ENCODE results near the gene C3orf22.

The C3orf22 gene

DNA sequence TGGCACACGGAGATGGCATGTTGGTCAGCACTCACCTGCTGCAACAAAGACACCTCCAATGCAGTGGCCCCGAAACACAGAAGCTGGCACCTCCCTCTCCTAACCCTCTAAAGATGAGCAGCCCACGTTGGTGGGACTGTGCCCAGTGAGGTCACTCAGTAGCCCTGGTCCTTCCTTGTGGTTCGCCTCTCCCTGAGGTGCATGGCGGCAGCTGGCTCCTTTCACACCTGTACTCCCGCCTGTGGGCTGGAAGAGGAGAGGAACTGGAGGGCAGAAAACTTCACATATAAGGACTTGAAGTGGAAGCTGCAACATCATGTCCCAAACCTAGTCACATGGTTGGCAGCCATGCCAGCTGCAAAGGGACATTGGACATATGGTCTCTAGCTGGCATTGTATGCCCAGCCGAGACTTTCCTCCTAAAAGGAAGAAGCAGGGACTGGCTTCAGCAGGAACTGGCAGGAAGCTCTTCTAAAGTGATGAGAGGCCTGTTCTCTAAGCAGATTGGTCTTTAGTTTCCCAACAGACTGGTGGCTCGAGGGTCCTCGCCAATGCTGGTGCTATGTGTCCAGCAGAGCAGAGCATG is 10.8 kb upstream of the C3orf22 start:
- no peak overlapping the region for H3K27ac ChIP-seq
- no peak for TF ChIP-seq ZFX (IDR thresholded peaks at IDR 0.05)
- TF ChIP-seq, protein P1, sequence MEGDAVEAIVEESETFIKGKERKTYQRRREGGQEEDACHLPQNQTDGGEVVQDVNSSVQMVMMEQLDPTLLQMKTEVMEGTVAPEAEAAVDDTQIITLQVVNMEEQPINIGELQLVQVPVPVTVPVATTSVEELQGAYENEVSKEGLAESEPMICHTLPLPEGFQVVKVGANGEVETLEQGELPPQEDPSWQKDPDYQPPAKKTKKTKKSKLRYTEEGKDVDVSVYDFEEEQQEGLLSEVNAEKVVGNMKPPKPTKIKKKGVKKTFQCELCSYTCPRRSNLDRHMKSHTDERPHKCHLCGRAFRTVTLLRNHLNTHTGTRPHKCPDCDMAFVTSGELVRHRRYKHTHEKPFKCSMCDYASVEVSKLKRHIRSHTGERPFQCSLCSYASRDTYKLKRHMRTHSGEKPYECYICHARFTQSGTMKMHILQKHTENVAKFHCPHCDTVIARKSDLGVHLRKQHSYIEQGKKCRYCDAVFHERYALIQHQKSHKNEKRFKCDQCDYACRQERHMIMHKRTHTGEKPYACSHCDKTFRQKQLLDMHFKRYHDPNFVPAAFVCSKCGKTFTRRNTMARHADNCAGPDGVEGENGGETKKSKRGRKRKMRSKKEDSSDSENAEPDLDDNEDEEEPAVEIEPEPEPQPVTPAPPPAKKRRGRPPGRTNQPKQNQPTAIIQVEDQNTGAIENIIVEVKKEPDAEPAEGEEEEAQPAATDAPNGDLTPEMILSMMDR (conservative IDR thresholded peaks at IDR 0.05) = no peak

DNA sequence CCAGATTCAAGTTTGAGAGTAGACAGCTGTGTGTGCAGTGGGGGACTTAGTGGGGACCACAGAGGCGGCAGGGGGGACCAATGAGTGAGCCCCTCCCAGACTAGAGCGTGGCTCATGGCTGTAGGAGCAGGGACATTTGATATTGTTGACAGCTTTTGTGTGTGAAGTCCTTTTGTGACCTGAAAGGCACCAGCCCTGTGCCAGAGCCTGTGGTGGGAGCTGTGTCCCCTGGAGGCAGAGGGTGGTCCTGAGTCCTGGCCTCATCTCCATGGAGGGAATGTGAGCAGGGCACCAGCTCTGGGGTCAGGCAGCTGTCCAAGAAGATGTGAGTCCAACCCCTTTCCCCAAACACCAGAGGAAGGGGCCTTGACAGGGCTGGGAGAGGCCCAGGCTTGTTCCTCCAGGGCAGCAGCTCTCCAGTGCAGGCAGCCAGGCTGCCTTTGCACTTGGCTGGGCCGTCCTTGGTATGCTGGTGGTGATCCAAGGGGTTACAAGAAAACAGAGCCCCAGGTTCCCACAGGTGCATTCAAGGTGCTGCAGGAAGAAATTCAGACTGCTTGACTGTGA is 10.1 kb upstream of the C3orf22 start:
- TF ChIP-seq, protein P1 (conservative IDR thresholded peaks at IDR 0.05) = no peak
- TF ChIP-seq ZFX (IDR thresholded peaks at IDR 0.05) = no peak
- H3K27ac ChIP-seq = no peak overlapping the region

DNA sequence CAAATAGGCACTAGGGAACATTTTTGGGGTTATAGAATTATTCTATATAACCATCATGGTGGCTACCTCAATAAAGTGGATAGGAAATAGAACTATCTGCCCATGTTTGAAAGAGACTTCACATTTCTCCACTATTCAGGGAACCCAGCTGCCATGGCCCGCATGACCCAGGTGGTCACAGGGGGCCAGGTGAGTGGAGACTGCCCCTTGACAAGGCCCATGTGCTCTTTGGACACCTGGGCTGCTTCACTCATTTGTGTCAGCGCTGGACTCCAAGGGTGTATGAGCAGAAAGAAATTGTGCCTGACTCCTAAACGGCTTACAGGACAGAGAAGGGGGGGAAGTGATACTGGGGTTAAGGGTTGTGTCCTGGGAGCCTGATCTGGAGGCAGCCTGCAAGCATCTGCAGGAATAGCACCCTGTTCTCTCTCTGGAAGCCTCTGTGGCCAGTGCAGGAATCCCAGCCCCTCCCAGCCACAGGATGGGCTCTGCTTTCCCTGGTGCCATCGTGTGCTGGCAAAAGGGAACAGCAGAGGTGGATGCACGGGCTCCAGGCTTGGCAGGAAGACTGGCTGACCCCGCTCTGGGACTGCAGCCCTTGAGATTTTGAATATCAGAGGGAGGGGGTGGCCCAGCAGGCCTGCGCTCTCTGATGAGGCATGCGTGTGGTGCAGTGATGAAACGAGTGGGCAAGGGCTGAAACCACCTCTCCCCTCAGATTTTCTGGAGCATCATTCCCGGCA is 9.1 kb upstream of the C3orf22 start:
- H3K27ac ChIP-seq = no peak overlapping the region
- TF ChIP-seq, protein P1 (conservative IDR thresholded peaks at IDR 0.05) = no peak; the same call in 1 of the 2 replicates
- no peak for TF ChIP-seq ZFX (IDR thresholded peaks at IDR 0.05)

DNA sequence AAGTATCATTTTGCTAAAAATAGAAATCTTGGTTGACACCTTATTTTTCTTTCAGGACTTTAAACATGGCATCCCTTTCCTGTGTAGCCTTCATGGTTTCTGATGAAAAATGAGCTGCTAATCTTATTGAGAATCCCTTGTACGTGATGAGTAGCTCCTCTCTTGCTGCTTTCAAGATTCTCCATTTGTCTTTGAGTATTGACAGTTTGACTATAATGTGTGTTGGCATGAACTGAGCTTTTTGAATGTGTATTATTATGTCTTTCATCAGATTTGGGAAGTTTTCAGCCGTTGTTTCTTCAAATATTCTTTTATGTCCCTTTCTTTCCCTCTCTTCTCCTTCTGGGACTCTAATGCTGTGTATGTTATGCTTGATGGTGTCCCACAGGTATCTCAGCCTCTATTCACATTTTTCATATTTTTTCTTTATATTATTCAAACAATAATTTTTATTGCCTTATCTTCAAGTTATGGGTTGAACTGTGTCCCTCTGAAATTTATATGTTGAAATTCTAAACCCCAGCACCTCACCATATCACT is 4.1 kb upstream of the C3orf22 start:
- no peak overlapping the region for H3K27ac ChIP-seq
- TF ChIP-seq ZFX (IDR thresholded peaks at IDR 0.05) = no peak
- TF ChIP-seq, protein P1 (conservative IDR thresholded peaks at IDR 0.05) = no peak

DNA sequence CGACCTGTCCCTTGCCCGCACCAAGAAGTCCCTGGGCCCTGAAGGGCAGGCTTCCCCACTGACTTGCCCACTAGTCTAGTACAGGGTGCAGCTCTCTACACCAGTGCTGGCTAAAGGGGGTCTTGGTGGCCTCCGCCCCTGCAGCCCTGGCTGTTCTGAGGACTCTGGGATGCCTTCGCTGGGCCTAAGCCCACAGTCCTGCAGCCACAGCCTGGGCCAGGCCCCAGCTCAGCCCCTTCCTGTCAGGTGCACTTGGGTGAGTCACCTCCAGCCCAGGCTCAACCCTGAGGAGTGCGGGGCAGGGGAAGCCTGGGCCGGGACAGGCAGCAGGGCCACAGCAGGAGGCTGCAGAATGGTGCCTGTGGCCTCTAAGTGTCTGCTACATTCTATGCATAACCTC is 971 bp downstream of the C3orf22 start:
- no peak overlapping the region for H3K27ac ChIP-seq
- TF ChIP-seq, protein P1 (conservative IDR thresholded peaks at IDR 0.05) = no peak
- TF ChIP-seq ZFX (IDR thresholded peaks at IDR 0.05) = no peak

DNA sequence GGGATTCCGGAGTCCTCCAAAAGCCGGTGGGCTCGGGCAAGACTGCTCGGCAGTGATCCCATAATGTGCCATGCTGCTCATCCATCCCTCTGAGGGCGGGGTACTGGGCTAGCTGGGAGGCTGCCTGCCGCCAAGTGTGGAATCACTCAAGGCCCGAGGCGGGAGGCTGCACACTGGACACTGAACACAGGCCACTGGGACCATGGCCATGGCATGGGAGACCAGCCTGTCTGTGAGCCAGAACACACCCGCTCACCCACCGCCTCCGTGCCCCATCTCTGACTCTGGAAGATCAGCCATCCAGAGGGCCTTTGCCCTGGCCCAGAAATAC is 1.4 kb downstream of the C3orf22 start:
- TF ChIP-seq, protein P1 (conservative IDR thresholded peaks at IDR 0.05) = no peak
- TF ChIP-seq ZFX (IDR thresholded peaks at IDR 0.05) = no peak
- no peak overlapping the region for H3K27ac ChIP-seq

All from C4-2B (cell line).